Brain pericyte (primary cell): Measurements from ENCODE around the gene HMCN2.
A peak's percentile ranks its signal among the peaks of the same experiment; 100 is the strongest.
"Not testable (repeated sequence)": the region's sequence is repeated elsewhere in the genome, so short reads cannot be mapped to it uniquely, and the experiment has no call there.

ENCODE experiments used
- DNase-seq: peaks from one replicate; pipeline ENCODE4 v3.0.0-alpha.2; 2012; ENCODE audit warnings: low read depth, low spot score

HMCN2 gene

GRCh38 chr9:130431536-130432303 lies 166.2 kb downstream of the HMCN2 start:
- DNase-seq, result no peak

DNA sequence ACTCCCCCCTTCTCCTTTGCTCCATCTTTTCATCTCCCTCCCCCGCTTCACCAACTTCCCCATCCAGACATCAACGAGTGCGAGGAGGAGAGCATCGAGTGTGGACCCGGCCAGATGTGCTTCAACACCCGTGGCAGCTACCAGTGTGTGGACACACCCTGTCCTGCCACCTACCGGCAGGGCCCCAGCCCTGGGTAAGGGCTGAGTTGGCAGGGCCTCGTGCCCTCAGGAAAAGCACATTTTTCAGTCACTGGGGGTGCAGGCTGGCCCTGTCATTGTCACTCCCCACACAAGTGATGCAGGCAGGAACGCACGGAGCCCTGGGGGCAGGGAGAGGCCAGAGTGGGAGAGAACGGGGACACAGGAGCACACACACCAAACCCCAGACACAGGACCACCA lies 166.8 kb downstream of the HMCN2 start:
- DNase-seq, result no peak

DNA sequence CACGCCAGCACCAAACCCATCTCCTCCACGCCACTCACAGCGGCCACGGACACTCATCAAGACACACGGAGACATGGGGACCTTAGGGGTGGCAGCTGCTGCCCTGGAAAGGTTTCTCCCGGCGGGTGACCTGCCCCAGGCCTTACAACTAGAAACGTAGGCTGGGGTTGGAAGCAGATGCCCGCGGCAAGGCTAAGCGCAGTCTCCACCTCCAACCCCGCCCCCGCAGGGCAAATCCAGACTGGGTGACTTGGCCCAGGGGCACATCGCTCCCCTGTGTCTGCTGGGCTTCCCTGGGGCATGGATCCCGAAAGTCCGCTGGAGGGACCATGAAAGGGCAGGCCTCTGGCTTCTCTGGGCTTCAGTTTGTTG lies 167.2 kb downstream of the HMCN2 start:
- no peak for DNase-seq

- peak; percentile 78 for DNase-seq
These were observed 167.8 kb downstream of the HMCN2 start for GRCh38 chr9:130433168-130433946.

DNA sequence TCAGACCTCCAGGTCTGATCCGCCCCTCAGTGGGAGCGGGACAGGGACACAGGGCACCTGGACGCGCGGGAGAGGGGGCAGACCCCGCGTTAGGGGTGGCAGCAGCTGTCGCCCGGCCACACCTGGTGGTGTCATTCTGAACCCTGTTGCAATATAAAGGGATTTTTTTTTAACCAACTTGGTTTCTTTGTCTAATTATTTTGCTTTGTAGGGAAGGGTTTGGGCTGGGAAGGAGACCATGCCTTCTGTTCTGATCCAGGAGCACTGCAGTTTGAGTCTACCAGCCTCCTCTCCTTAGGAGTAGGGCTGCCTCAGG lies 168.3 kb downstream of the HMCN2 start:
- DNase-seq, result no peak

DNA sequence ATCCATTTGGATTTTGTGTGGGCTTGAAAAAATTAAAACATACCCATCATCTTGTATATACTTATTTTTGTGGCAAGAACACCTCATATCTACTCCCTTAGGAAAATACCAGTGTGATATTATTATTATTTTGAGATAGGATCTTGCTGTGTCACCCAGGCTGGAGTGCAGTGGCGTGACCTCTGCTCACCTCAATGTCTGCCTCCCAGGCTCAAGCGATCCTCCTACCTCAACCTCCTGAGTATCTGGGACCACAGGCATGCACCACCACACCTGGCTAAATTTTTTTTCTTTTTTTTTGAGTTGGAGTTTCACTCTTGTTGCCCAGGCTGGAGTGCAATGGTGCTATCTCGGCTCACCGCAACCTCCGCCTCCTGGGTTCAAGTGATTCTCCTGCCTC lies 169.1 kb downstream of the HMCN2 start:
- DNase-seq, result not testable (repeated sequence)

- no peak for DNase-seq
These were observed 171.6 kb downstream of the HMCN2 start for GRCh38 chr9:130437011-130437789.

DNA sequence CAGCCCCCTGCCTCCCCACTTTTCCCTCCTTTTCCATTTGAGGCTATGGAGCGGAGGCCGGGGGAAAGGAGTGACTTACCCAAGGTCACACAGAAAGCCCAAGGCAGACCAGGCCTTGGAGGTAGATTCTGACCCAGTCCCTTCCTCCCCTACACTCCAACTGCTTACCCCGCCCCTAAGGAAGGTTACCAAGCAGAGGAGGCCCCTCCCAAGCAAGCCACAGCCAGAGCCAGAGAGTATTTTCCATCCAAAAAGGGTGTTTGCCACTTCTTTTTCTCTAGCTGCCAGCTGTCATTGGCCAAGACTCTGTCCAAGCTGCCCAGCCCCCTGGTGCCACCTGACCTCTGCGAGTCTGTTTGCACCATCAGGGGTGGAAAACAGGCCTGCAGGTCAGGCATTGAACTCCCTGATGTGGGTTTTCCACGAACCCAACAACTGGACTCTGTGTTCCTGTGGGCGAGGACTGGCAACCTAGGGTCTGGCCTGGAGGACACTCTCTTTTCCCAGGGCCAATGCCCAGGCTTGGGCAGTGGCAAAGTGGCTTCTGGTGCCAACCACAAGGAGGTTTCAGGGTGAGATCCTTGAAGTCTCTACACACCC lies 172.9 kb downstream of the HMCN2 start:
- no peak for DNase-seq

DNA sequence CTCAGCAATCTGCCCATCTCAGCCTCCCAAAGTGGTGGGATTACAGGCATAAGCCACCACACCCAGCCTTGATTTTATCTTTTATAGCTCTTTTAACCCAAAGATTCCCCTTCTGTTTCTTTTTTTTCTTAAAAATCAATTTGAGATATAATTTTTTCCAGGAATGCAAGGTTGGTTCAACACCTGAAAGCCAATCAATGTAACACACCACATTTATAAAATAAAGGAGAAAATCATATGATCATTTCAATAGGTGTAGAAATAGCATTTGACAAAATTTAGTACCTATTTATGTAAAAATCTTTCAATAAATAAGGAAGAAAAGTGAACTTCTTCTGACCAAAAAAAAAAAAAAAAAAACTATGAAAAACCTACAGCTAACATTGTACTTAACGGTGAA lies 175.5 kb downstream of the HMCN2 start:
- no peak for DNase-seq

DNA sequence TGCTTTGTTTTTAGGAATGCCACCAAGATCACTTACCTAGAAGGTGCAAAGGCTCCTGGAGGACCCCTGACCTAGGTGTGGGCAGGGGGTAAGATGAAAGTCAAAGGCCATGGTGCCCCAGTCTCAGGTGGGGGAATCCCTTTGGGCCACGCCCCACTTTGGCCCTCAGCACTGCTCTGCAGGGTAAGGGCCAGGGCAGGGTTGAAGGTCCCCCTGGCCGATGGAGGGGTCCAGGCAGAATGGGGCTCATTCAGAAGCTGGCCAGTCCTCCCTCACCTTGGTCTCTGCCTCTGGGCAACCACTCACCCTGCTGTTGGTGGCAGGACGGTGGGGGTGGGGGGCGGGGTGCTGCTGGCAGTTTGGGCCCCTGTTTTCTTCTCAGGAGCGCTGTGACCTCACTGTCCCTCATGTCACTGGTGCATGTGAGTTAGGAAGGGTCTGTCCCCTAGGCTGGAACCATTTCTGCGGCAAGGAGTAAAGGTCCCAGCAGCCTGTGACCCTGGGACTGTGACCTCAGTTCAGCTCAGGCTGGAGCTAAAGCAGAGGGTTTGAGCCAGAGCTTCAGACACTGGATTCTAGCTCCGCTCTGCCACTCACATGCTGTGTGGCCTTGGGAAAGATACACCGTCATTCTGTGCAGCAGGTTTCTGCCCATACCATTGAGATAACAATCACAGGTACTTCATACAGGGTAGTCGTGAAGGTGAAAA lies 177.3 kb downstream of the HMCN2 start:
- DNase-seq, result no peak

- no peak for DNase-seq
These were observed 177.9 kb downstream of the HMCN2 start for GRCh38 chr9:130443456-130443801.

DNA sequence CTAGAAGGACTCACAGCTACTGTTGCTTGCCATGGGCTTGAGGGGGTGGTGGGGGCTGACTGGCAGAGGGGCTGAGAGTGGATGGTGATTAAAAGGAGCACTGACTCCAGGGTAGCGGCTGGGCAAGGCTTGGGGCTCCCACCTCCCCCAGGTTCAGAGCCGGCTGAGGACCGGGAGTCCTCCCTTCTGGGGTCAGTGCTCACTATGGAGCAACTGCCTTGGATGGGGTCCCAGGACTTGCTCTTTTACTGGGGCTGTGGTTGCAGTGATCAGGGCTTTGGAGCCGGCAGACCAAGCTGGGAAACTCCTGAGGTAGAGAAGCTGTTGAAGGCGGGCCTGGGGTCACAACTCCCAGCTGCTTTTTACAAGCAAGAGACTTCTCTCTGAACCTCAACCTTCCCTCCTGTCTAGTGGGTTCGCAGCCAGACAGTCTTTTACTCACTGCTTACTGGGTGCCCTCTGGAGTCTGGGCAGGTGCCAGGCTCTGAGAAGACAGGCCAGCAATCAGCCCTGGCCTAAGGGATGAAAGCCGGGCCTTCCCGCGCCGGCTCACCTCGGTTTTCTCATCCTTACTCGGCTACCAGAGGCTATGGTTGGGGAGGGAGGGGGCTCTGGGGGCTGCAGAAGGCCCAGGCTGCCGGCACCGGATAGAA lies 178.4 kb downstream of the HMCN2 start:
- DNase-seq, result no peak

DNA sequence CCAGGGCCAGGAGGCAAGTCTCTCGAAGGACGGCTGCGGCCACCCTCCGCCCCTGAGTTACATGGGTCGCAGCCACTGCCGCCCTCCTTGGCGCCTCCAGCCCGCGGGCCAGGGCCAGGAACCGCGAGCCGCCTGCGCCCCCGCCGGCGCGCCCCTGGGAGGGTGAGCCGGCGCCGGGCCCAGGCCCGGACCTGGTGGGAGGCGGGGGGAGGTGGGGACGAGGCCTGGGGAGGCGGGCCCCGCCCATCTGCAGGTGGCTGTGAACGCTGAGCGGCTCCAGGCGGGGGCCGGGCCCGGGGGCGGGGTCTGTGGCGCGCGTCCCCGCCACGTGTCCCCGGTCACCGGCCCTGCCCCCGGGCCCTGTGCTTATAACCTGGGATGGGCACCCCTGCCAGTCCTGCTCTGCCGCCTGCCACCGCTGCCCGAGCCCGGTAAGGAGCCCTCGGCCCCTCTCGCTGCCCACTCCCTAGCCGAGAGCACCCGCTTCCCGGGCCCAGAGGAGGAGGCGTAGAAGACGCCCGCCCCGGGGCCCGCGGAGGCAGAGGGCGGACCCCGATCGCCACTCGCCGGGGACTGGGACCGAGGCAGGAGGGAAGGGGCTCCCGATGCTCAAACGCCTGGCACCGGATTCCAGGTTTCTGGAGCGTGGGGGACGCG lies 179.1 kb downstream of the HMCN2 start, which contains the start of gene ASS1:
ASS1 (plus strand) TSS at position 397 of the 657 bp plus-strand sequence. CDS start 7,268 bp downstream, outside the sequence.
- DNase-seq, result no peak

- DNase-seq, result no peak
These were observed 179.9 kb downstream of the HMCN2 start for GRCh38 chr9:130445268-130445983.

DNA sequence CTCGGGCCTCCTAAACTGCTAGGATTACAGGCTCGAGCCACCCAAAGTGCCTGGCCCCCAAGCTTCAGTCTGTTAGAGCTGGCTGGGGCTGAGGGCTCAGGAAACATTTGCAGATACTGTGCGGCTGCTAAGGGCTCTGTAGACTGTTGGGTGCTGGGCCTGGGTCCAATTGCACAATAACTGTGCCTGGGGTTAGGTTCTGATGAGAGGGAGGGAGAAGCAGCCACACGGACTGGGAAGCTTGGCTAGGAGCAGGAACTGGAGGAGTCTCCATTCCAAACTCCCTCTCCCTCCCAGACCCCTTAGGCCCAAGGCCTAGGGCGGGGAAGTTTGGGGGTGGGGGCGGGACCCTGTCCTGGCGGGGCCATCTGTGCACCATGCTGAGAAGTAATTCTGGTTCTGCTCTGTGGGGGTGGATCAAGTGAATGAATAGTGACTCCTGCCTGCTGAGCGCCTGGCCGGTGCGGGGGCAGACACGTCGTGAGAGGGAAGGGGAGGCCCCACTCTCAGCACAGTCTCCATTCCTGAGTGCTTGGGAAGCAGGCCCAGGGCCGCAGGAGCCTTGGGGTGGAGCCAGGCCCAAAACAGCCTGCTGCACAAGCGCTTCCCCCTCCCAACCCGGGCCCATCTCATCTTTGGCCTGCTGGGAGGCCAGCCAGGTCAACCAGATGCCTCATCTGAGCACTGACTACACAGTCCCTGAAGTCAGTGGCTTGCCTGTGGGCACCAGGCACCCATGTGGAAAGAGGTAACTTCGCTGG lies 180.7 kb downstream of the HMCN2 start:
- peak; percentile 79 for DNase-seq

- DNase-seq, result no peak
These were observed 181.7 kb downstream of the HMCN2 start for GRCh38 chr9:130447193-130447816.

DNA sequence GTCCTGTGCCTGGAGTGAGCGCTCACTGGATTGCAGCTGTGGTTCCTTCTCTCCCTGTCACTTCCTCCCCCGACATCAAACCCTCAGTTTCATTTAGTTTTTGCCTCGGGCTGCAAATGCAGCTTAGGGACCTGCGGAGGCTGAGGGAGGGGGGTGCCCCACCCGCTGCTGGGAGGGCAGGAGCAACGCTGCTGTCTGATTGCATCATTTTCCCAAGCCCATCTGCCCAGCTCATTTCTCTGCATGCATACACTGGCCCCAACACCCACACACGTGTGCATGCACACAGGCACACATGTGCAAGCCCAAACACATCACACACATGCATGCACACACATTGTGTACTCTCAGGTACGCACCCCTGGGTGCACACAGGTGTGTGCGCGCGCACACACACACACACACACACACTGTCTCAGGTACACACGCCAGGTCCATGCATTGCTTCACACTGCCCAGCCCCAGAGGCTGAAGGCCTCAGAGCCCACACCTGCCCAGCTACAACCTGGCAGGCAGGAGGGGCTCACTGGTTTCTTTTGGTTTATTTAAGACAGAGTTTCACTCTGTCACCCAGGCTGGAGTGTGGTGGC lies 182.6 kb downstream of the HMCN2 start:
- no peak for DNase-seq
